Fibroblast of upper back skin (primary cell): ENCODE measurements around the gene TEPSIN.

Source experiments
- DNase-seq: peaks from one replicate; pipeline ENCODE4 v3.0.0-alpha.2; 2013

TEPSIN gene

GRCh38 chr17:81218459-81218858 is 20.4 kb downstream of the TEPSIN start:
- DNase-seq, result no peak

- no peak for DNase-seq
Measured at GRCh38 chr17:81217491-81217890, 21.4 kb downstream of the TEPSIN start.

GRCh38 chr17:81213978-81214377 is 24.9 kb downstream of the TEPSIN start:
- no peak for DNase-seq

GRCh38 chr17:81212365-81212764 is 26.5 kb downstream of the TEPSIN start:
- DNase-seq, result no peak

GRCh38 chr17:81210868-81211267 is 28.0 kb downstream of the TEPSIN start:
- DNase-seq, result no peak

GRCh38 chr17:81210466-81210865 is 28.4 kb downstream of the TEPSIN start:
- DNase-seq, result no peak

GRCh38 chr17:81209141-81209540 is 29.7 kb downstream of the TEPSIN start:
- DNase-seq, result no peak

- DNase-seq, result no peak
Measured at GRCh38 chr17:81208651-81209050, 30.2 kb downstream of the TEPSIN start.

- no peak for DNase-seq
Measured at GRCh38 chr17:81207610-81208581, 31.0 kb downstream of the TEPSIN start.

GRCh38 chr17:81206657-81207056 is 32.2 kb downstream of the TEPSIN start:
- no peak for DNase-seq

- no peak for DNase-seq
Measured at GRCh38 chr17:81206166-81206565, 32.7 kb downstream of the TEPSIN start.

- no peak for DNase-seq
Measured at GRCh38 chr17:81204578-81204977, 34.3 kb downstream of the TEPSIN start.

- DNase-seq, result no peak
Measured at GRCh38 chr17:81203136-81203535, 35.7 kb downstream of the TEPSIN start.

- no peak for DNase-seq
Measured at GRCh38 chr17:81202318-81202717, 36.5 kb downstream of the TEPSIN start.

GRCh38 chr17:81200695-81201580 is 37.9 kb downstream of the TEPSIN start:
- peak; percentile 50 for DNase-seq

GRCh38 chr17:81200201-81200600 is 38.7 kb downstream of the TEPSIN start:
- DNase-seq, result no peak

GRCh38 chr17:81199482-81199830 is 39.4 kb downstream of the TEPSIN start:
- DNase-seq, result no peak

- DNase-seq, result no peak
Measured at GRCh38 chr17:81198826-81199481, 39.9 kb downstream of the TEPSIN start.

- DNase-seq, result no peak
Measured at GRCh38 chr17:81197831-81198490, 40.9 kb downstream of the TEPSIN start.

GRCh38 chr17:81197409-81197795 is 41.5 kb downstream of the TEPSIN start:
- no peak for DNase-seq

GRCh38 chr17:81196505-81197408 is 42.1 kb downstream of the TEPSIN start:
- no peak for DNase-seq
